Measurements from ENCODE around the gene PARP1.
A peak's percentile ranks its signal among the peaks of the same experiment; 100 is the strongest.
"Not testable (repeated sequence)": the region's sequence is repeated elsewhere in the genome, so short reads cannot be mapped to it uniquely, and the experiment has no call there.

Gene PARP1

GRCh38 chr1:226428791-226429461, 21.0 kb upstream of the PARP1 start:
- TF ChIP-seq CTCF (IDR thresholded peaks at IDR 0.05; ENCODE audit: extremely low read depth, missing control alignments): no peak
- DNase-seq (ENCODE audit: low spot score): no peak

GRCh38 chr1:226428348-226428747, 20.5 kb upstream of the PARP1 start:
- DNase-seq (ENCODE audit: low spot score): no peak
- TF ChIP-seq CTCF (IDR thresholded peaks at IDR 0.05; ENCODE audit: extremely low read depth, missing control alignments): no peak

GRCh38 chr1:226427131-226427530, 19.2 kb upstream of the PARP1 start:
- TF ChIP-seq CTCF (IDR thresholded peaks at IDR 0.05; ENCODE audit: extremely low read depth, missing control alignments): no peak
- no peak for DNase-seq (ENCODE audit: low spot score)

- not testable (repeated sequence) for DNase-seq (ENCODE audit: low spot score)
Measured at GRCh38 chr1:226426395-226426794, 18.5 kb upstream of the PARP1 start.

- TF ChIP-seq CTCF (IDR thresholded peaks at IDR 0.05; ENCODE audit: extremely low read depth, missing control alignments): no peak
- DNase-seq (ENCODE audit: low spot score): no peak
Measured at GRCh38 chr1:226425431-226426031, 17.6 kb upstream of the PARP1 start.

- DNase-seq (ENCODE audit: low spot score): no peak
- no peak for TF ChIP-seq CTCF (IDR thresholded peaks at IDR 0.05; ENCODE audit: extremely low read depth, missing control alignments)
Measured at GRCh38 chr1:226425004-226425378, 17.1 kb upstream of the PARP1 start.

- DNase-seq (ENCODE audit: low spot score): peak; percentile 69
- peak; percentile 25 for TF ChIP-seq CTCF (IDR thresholded peaks at IDR 0.05; ENCODE audit: extremely low read depth, missing control alignments)
Measured at GRCh38 chr1:226424221-226425003, 16.5 kb upstream of the PARP1 start.
